H1 (cell line): Measurements from ENCODE around the gene PGAM2. TPM values are rescaled to one million over a fixed set of nuclear protein-coding genes. Genes with fewer than 3 reads are reported as not detected.
"Not testable (repeated sequence)": the region's sequence is repeated elsewhere in the genome, so short reads cannot be mapped to it uniquely, and the experiment has no call there.

Source experiments
- CTCF ChIA-PET: fragments of 300-600 bp; sonication (Branson Sonifier 250); formaldehyde crosslinking; loops from one replicate; lab custom pipeline; 2021; ENCODE audit not compliant: partially characterized antibody; lab: Charles Lee
- POLR2A ChIA-PET: fragments of 300-600 bp; sonication (Branson Sonifier 250); formaldehyde crosslinking; loops from one replicate; lab custom pipeline; 2021; ENCODE audit warnings: inconsistent platforms; ENCODE audit not compliant: partially characterized antibody; lab: Charles Lee
- DNase-seq, 2 experiments: peaks; one replicate each; pipeline versions ENCODE4 v3.0.0 to v3.0.0-alpha.2; 2010 to 2022; ENCODE audit warnings: low spot score in 2 of 2, low read depth in 1 of 2, mixed read lengths in 1 of 2
- FAIRE-seq: peaks from 2 replicates; lab custom pipeline; 2011; peaks lifted over from hg19 to GRCh38; lab: Jason Lieb, UNC
- H2AFZ ChIP-seq: 2 replicates; pipeline ENCODE4 v1.8.1; 2012; ENCODE audit warnings: low read length, inconsistent platforms
- H2AK5ac ChIP-seq: 2 replicates; pipeline ENCODE4 v1.6.1; 2013; ENCODE audit warnings: low read depth, low read length
- H2BK120ac ChIP-seq: replicated peaks from 2 replicates; pipeline ENCODE3; 2013; ENCODE audit warnings: low read depth, low read length, inconsistent platforms
- H2BK12ac ChIP-seq: 2 replicates; pipeline ENCODE4 v1.6.1; 2013; ENCODE audit warnings: low read depth, low read length
- H2BK15ac ChIP-seq: 2 replicates; pipeline ENCODE4 v1.6.1; 2013; ENCODE audit warnings: low read length
- H2BK20ac ChIP-seq: 2 replicates; pipeline ENCODE4 v1.6.1; 2013; ENCODE audit warnings: low read length
- H2BK5ac ChIP-seq: 2 replicates; pipeline ENCODE4 v1.6.1; 2013; ENCODE audit warnings: low read depth, low read length
- H3K14ac ChIP-seq: 2 replicates; pipeline ENCODE4 v1.6.1; 2013; ENCODE audit warnings: inconsistent platforms; ENCODE audit not compliant: insufficient read length
- H3K18ac ChIP-seq: 2 replicates; pipeline ENCODE4 v1.6.1; 2013; ENCODE audit warnings: low read length; ENCODE audit errors: extremely low read depth
- H3K23ac ChIP-seq: 2 replicates; pipeline ENCODE4 v1.6.1; 2013; ENCODE audit warnings: inconsistent platforms; ENCODE audit not compliant: insufficient read length
- H3K23me2 ChIP-seq: 2 replicates; pipeline ENCODE4 v1.6.1; 2013; ENCODE audit warnings: low read depth, low read length
- H3K27ac ChIP-seq: 2 replicates; pipeline ENCODE4 v1.6.1; 2011; ENCODE audit warnings: low read depth, low read length, inconsistent platforms
- H3K27me3 ChIP-seq, 4 experiments: replicated peaks in 1 of 4; 1 replicate in 1 of 4; 2 replicates in 3 of 4; pipeline versions ENCODE4 v1.6.1 to v1.8.1; 2011 to 2013; ENCODE audit warnings: low read length in 3 of 4, mild to moderate bottlenecking in 3 of 4, inconsistent platforms in 2 of 4, mixed read lengths in 2 of 4, moderate library complexity in 1 of 4; ENCODE audit not compliant: control insufficient read depth in 3 of 4, insufficient read depth in 3 of 4; ENCODE audit errors: extremely low read depth in 1 of 4
- H3K36me3 ChIP-seq, 4 experiments: 2 replicates each; pipeline versions ENCODE4 v1.6.1 to v1.8.1; 2011 to 2013; ENCODE audit warnings: mild to moderate bottlenecking in 4 of 4, low read length in 3 of 4, moderate library complexity in 2 of 4, control low read depth in 1 of 4, inconsistent platforms in 1 of 4; ENCODE audit not compliant: insufficient read depth in 4 of 4, control insufficient read depth in 2 of 4
- H3K4ac ChIP-seq: replicated peaks from 2 replicates; pipeline ENCODE3; 2013; ENCODE audit warnings: low read length, low read depth, mixed read lengths, inconsistent platforms; ENCODE audit not compliant: insufficient read length
- H3K4me1 ChIP-seq, 4 experiments: replicated peaks in 1 of 4; 1 replicate in 1 of 4; 2 replicates in 3 of 4; pipeline versions ENCODE4 v1.6.1 to v1.8.1; 2011 to 2013; ENCODE audit warnings: low read length in 3 of 4, inconsistent platforms in 2 of 4, mixed read lengths in 1 of 4; ENCODE audit not compliant: insufficient read depth in 4 of 4, control insufficient read depth in 3 of 4
- H3K4me2 ChIP-seq, 2 experiments: 2 replicates each; pipeline versions ENCODE4 v1.6.1 to v1.8.1; 2011 to 2013; ENCODE audit warnings: low read depth in 2 of 2, low read length in 2 of 2, control low read depth in 1 of 2, inconsistent platforms in 1 of 2, mild to moderate bottlenecking in 1 of 2; ENCODE audit not compliant: insufficient read depth in 1 of 2
- H3K4me3 ChIP-seq, 4 experiments: fragments of 200-600, 300-600 bp in 1 of 4; sonication (generic), shearing (Covaris generic), sonication (Bioruptor Twin) in 1 of 4; 2 replicates each; pipeline versions ENCODE4 v1.5.1 to v1.8.1; 2011 to 2016; ENCODE audit warnings: low read length in 4 of 4, low read depth in 3 of 4, control low read depth in 2 of 4, inconsistent platforms in 2 of 4, mild to moderate bottlenecking in 2 of 4, mixed read lengths in 1 of 4, moderate library complexity in 1 of 4; ENCODE audit not compliant: insufficient read depth in 2 of 4; ENCODE audit errors: extremely low read depth in 1 of 4
- H3K56ac ChIP-seq: replicated peaks from 2 replicates; pipeline ENCODE3; 2013; ENCODE audit warnings: low read depth, mild to moderate bottlenecking, mixed read lengths, low read length, inconsistent platforms; ENCODE audit not compliant: insufficient read length
- H3K79me1 ChIP-seq: 2 replicates; pipeline ENCODE4 v1.6.1; 2013; ENCODE audit warnings: low read depth, low read length, control low read depth
- H3K79me2 ChIP-seq, 2 experiments: 2 replicates each; pipeline versions ENCODE4 v1.6.1 to v1.8.1; 2012 to 2013; ENCODE audit warnings: low read length in 2 of 2, mild to moderate bottlenecking in 2 of 2, inconsistent platforms in 1 of 2; ENCODE audit not compliant: insufficient read depth in 2 of 2, control insufficient read depth in 1 of 2
- H3K9ac ChIP-seq, 4 experiments: replicated peaks in 1 of 4; 1 replicate in 1 of 4; 2 replicates in 3 of 4; pipeline versions ENCODE4 v1.6.1 to v1.8.1; 2011 to 2013; ENCODE audit warnings: low read depth in 3 of 4, low read length in 3 of 4, control low read depth in 2 of 4, mild to moderate bottlenecking in 2 of 4, moderate library complexity in 2 of 4, inconsistent platforms in 1 of 4; ENCODE audit errors: extremely low read depth in 1 of 4
- H3K9me3 ChIP-seq, 2 experiments: 2 replicates each; pipeline versions ENCODE4 v1.6.1 to v1.8.1; 2012 to 2013; ENCODE audit warnings: mild to moderate bottlenecking in 2 of 2, moderate library complexity in 2 of 2, control low read depth in 1 of 2, inconsistent platforms in 1 of 2, low read depth in 1 of 2, low read length in 1 of 2, mixed read lengths in 1 of 2; ENCODE audit not compliant: insufficient read depth in 2 of 2
- H4K20me1 ChIP-seq, 2 experiments: replicated peaks in 1 of 2; 2 replicates each; pipeline versions ENCODE3 to v1.8.1; 2011 to 2013; ENCODE audit warnings: inconsistent platforms in 2 of 2, low read length in 2 of 2, mild to moderate bottlenecking in 1 of 2; ENCODE audit not compliant: insufficient read depth in 2 of 2, control insufficient read depth in 1 of 2
- H4K5ac ChIP-seq: 2 replicates; pipeline ENCODE4 v1.6.1; 2013; ENCODE audit warnings: low read length, low read depth, mixed read lengths, inconsistent platforms; ENCODE audit not compliant: insufficient read length
- H4K8ac ChIP-seq: 2 replicates; pipeline ENCODE4 v1.8.0; 2013; ENCODE audit warnings: mild to moderate bottlenecking, moderate library complexity, low read length, inconsistent platforms; ENCODE audit not compliant: insufficient read depth; ENCODE audit errors: extremely low read depth
- H4K91ac ChIP-seq: replicated peaks from 2 replicates; pipeline ENCODE3; 2013; ENCODE audit warnings: low read length, mixed read lengths, inconsistent platforms; ENCODE audit not compliant: insufficient read length
- WGBS, 2 experiments: shearing (Covaris generic) in 1 of 2; methylation state at CpG; one replicate each; pipeline versions ENCODE4 v1.1.6 to v1.1.7; 2013 to 2015; ENCODE audit warnings: low lambda C conversion rate in 2 of 2, mixed read lengths in 2 of 2, inconsistent platforms in 1 of 2, low coverage in 1 of 2, missing lambda C conversion rate in 1 of 2; ENCODE audit not compliant: insufficient replicate concordance in 2 of 2, insufficient coverage in 1 of 2, insufficient read length in 1 of 2; ENCODE audit errors: extremely low coverage in 1 of 2, missing lambda C conversion rate in 1 of 2; 5-methylcytosine and 5-hydroxymethylcytosine counted together
- polyA plus RNA-seq, 7 experiments: library from polyadenylated mRNA; depleted of rRNA in 3 of 7; stranded (reverse) in 5 of 7; unstranded in 2 of 7; fragments of >200 nt in 5 of 7; fragments of 200-250 nt in 2 of 7; gene quantifications; 1 replicate in 5 of 7; 2 replicates in 1 of 7; 4 replicates in 1 of 7; pipeline versions ENCODE4 v1.2.1 to v1.2.3, GENCODE V29; 2011 to 2013; ENCODE audit warnings: missing spikeins in 2 of 7, mixed read lengths in 2 of 7
- total RNA-seq: library from RNA; stranded (reverse); fragmentation: NEBNext Ultra II Directional; extraction: Animal tissue kit (Norgen Biotek cat#: 25700); gene quantifications from 2 replicates; pipeline ENCODE4 v1.2.1, GENCODE V29; 2021

Gene PGAM2
- total and polyA plus RNA-seq, 2 of the 8 experiments (the other 6 are each of a cell fraction or from before 2014, with no cell fraction given): 2.1 to 2.9 TPM

- H3K36me3 ChIP-seq, H3K27me3 ChIP-seq, H3K79me1 ChIP-seq, H3K4ac ChIP-seq, H4K20me1 ChIP-seq, H3K4me3 ChIP-seq, POLR2A ChIA-PET, CTCF ChIA-PET, H3K9me3 ChIP-seq, FAIRE-seq, H2AK5ac ChIP-seq, H3K18ac ChIP-seq, H2BK12ac ChIP-seq, H3K4me2 ChIP-seq, H2BK5ac ChIP-seq, H4K8ac ChIP-seq, H3K79me2 ChIP-seq, H4K91ac ChIP-seq, H3K14ac ChIP-seq, H3K9ac ChIP-seq, H2BK20ac ChIP-seq, H3K23me2 ChIP-seq, H3K27ac ChIP-seq, H3K56ac ChIP-seq, H3K4me1 ChIP-seq, H2AFZ ChIP-seq, H3K23ac ChIP-seq, H2BK15ac ChIP-seq, H2BK120ac ChIP-seq, H4K5ac ChIP-seq: not testable (repeated sequence)
- DNase-seq: peak; percentile 44 to 93
- no CpG with 5 or more reads among the region's 10 CpGs for WGBS, 2 experiments
Measured at GRCh38 chr7:44036364-44036763, 29.0 kb downstream of the PGAM2 start.

- H3K56ac ChIP-seq, H3K79me1 ChIP-seq, H2AK5ac ChIP-seq, H2BK5ac ChIP-seq, H4K91ac ChIP-seq, H2BK20ac ChIP-seq, DNase-seq, CTCF ChIA-PET, H2BK12ac ChIP-seq, H3K36me3 ChIP-seq, H3K23ac ChIP-seq, H3K18ac ChIP-seq, H3K4me2 ChIP-seq, H4K20me1 ChIP-seq, H3K9me3 ChIP-seq, H3K4me1 ChIP-seq, H2AFZ ChIP-seq, H3K14ac ChIP-seq, H4K5ac ChIP-seq, H2BK15ac ChIP-seq, H3K79me2 ChIP-seq, POLR2A ChIA-PET, H3K4me3 ChIP-seq, H3K4ac ChIP-seq, H3K9ac ChIP-seq, FAIRE-seq, H3K27ac ChIP-seq, H4K8ac ChIP-seq, H3K27me3 ChIP-seq, H3K23me2 ChIP-seq, H2BK120ac ChIP-seq: not testable (repeated sequence)
- 82% methylated on average over 7 of the region's 18 CpGs; no CpG with 5 or more reads in 1 of the 2 experiments for WGBS, 2 experiments
Measured at GRCh38 chr7:44033971-44034844, 31.2 kb downstream of the PGAM2 start.
